Progenitor cell of endocrine pancreas (in vitro differentiated cells): ENCODE measurements around the gene NTSR2. TPM values are rescaled to one million over a fixed set of nuclear protein-coding genes. Genes with fewer than 3 reads are reported as not detected.

Experiments
- DNase-seq: peaks from one replicate; pipeline ENCODE4 v3.0.0; 2021; ENCODE audit warnings: low spot score; ENCODE audit not compliant: unreplicated experiment
- H3K27ac Mint-ChIP-seq: 2 replicates; pipeline ENCODE4 v1.8.0; 2021; ENCODE audit warnings: mild to moderate bottlenecking, moderate library complexity, mixed read lengths
- H3K27me3 Mint-ChIP-seq: 2 replicates; pipeline ENCODE4 v1.8.0; 2021; ENCODE audit warnings: mixed read lengths
- H3K36me3 Mint-ChIP-seq: 2 replicates; pipeline ENCODE4 v1.8.0; 2022; ENCODE audit warnings: mixed read lengths; ENCODE audit not compliant: insufficient read depth
- H3K4me1 Mint-ChIP-seq: 2 replicates; pipeline ENCODE4 v1.8.0; 2021; ENCODE audit warnings: low read depth, mixed read lengths
- H3K4me3 Mint-ChIP-seq: 2 replicates; pipeline ENCODE4 v1.8.0; 2021; ENCODE audit warnings: low read depth, mild to moderate bottlenecking, moderate library complexity, mixed read lengths
- H3K9me3 Mint-ChIP-seq: 2 replicates; pipeline ENCODE4 v1.8.0; 2021; ENCODE audit warnings: low read depth, mixed read lengths
- total RNA-seq: library from RNA; stranded (reverse); gene quantifications from 2 replicates; pipeline ENCODE4 v1.2.1, GENCODE V29; 2021
- TF ChIP-seq, protein P1 (sequence below): fragments of 200-600 bp; sonication (generic); IDR thresholded peaks from one replicate; pipeline ENCODE4 v1.5.0; 2021; ENCODE audit warnings: antibody characterized with exemption, mild to moderate bottlenecking; ENCODE audit not compliant: unreplicated experiment

Gene NTSR2
- total RNA-seq, 1 donor from 2014 or later: not detected

DNA sequence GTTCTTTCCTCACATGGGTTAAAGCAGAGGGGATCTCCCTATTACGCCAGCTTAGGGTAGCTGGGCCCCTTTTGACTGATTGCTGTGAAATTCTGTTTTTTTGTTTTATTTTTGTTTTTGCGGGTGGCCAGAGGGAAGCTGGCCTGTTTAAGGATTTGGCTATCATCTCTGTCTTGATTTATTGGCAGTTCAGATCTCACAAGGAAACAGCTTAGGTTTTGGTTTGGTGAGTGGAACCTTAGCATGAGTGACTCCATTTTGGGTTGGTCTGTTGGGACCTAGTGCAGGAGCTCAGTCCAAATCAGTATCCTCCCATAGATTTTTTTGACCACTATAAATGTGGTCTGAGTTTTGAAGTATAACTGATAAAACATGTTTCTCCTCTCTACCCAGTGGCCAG, 25.6 kb upstream of the NTSR2 start:
- Mint-ChIP-seq H3K27me3 (peaks cover 12% of the 10 kb centered on the region), H3K9me3 (no peaks in the 10 kb centered on the region), H3K4me3 (no peak overlapping the region), H3K27ac (no peak overlapping the region), H3K4me1 (no peaks in the 10 kb centered on the region), H3K36me3 (no peaks in the 10 kb centered on the region)
- DNase-seq: no peak
- TF ChIP-seq, protein P1, sequence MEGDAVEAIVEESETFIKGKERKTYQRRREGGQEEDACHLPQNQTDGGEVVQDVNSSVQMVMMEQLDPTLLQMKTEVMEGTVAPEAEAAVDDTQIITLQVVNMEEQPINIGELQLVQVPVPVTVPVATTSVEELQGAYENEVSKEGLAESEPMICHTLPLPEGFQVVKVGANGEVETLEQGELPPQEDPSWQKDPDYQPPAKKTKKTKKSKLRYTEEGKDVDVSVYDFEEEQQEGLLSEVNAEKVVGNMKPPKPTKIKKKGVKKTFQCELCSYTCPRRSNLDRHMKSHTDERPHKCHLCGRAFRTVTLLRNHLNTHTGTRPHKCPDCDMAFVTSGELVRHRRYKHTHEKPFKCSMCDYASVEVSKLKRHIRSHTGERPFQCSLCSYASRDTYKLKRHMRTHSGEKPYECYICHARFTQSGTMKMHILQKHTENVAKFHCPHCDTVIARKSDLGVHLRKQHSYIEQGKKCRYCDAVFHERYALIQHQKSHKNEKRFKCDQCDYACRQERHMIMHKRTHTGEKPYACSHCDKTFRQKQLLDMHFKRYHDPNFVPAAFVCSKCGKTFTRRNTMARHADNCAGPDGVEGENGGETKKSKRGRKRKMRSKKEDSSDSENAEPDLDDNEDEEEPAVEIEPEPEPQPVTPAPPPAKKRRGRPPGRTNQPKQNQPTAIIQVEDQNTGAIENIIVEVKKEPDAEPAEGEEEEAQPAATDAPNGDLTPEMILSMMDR: no peak

DNA sequence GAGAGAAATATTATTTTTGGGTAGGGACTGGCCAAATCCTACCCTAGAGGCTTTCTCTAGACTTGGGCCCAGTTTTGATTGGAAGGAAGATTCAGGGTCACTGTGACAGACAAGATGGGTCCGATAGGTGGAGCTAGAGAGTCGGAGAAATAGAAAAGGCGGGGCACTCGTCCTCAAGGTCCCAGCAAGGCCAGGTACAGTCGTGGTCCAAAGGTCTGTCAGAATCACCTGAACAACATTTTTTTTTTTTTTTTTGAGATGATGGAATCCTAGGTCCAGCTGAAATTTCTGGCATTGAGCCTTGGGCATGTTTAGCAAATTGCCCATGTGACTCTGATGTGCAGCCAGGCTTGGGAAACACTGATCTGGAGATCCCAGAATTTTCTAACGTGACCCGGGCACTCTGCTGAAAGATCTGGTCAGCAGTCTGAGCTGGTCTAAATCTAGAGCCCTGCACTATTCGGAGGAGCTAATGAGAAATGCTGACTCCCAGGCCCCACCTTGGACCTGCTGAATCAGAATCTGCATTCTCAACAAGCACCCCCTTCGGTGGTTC, 23.0 kb upstream of the NTSR2 start:
- Mint-ChIP-seq H3K36me3 (no peaks in the 10 kb centered on the region), H3K27ac (no peak overlapping the region), H3K9me3 (no peaks in the 10 kb centered on the region), H3K4me3 (no peak overlapping the region), H3K27me3 (peaks cover 23% of the 10 kb centered on the region), H3K4me1 (peaks cover 5% of the 10 kb centered on the region)
- peak; percentile 44 for DNase-seq
- TF ChIP-seq, protein P1: peak; percentile 78

DNA sequence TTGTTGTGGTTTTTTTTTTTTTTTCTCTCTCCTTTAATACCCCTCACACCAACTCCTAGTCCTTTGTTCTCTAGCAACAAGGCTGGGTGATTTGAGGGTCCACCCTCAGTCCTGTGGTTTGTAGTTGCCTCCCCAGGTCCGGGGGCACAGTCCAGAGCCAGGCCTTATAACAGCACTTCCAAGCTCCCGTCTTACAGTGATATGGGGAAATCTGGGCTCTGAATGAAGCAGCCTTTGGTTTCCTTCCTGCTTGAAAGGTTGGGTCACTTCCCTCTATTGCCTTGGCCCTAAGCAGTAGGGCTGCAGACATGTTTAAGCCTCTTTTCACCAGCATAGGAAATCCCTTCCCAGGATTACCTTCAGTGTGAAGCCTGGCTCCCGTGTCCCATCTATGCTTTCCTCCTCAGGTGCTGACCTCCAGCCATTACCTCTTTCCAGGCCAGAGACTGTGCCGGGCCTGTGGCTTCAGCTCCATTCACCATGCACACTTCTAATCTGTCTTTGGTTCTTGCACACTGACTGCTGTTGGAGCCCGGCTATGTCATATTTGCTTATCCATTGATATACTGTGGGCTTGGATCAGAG, 21.2 kb upstream of the NTSR2 start:
- H3K4me3 Mint-ChIP-seq: no peak overlapping the region

DNA sequence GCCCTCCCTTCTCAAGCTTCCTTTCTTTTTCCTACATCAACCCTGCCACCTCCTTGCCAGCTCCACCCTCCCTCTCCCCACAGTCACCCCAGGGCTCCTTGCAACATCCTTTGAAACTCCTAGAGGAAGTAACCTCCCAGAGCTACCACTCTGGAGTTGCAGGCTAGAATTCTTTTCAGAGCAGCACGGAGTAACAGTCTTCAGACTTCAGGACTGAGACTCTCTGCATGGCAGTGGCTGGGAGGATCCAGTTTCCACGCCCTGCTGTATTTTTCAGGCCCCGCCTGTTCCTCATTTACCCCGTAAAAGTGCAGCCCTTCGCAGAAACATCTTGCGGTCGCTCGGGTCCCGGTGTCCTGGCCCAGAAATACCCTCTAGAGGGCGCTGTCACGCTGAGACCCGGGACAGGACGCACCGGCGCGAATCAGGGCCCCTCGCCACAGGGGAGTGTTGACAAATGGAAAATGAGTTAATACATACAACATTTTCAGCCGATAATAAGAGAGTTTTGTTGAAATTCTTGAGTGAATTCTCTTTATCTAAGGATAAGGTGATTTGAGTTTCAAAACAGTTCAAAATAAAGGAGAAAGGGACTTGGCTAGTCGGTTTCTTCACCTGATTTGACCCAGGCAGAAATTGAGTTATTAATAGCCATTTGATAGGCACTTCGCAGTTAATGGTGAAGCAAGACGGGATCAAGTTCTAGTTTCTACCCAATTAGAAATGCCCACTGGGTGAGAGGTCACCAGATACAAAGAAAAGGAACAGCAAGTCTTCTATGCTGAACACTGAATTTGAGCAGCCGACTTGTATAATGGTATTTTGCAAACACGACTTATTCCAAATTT, 18.5 kb upstream of the NTSR2 start:
- no peaks in the 10 kb centered on the region for H3K36me3 Mint-ChIP-seq
- peak; percentile 65 for DNase-seq
- no peak overlapping the region for H3K27ac Mint-ChIP-seq
- H3K4me1 Mint-ChIP-seq: peaks cover 5% of the 10 kb centered on the region
- no peak overlapping the region for H3K4me3 Mint-ChIP-seq
- TF ChIP-seq, protein P1: peak; percentile 93
- H3K27me3 Mint-ChIP-seq: peaks cover 54% of the 10 kb centered on the region
- H3K9me3 Mint-ChIP-seq: no peaks in the 10 kb centered on the region

More for the DNA sequence above, 21.2 kb upstream of the NTSR2 start:
- no peaks in the 10 kb centered on the region for H3K9me3 Mint-ChIP-seq
- TF ChIP-seq, protein P1: no peak
- H3K27me3 Mint-ChIP-seq: peaks cover 36% of the 10 kb centered on the region
- H3K27ac Mint-ChIP-seq: no peak overlapping the region
- peaks cover 5% of the 10 kb centered on the region for H3K4me1 Mint-ChIP-seq
- no peaks in the 10 kb centered on the region for H3K36me3 Mint-ChIP-seq
- DNase-seq: no peak

DNA sequence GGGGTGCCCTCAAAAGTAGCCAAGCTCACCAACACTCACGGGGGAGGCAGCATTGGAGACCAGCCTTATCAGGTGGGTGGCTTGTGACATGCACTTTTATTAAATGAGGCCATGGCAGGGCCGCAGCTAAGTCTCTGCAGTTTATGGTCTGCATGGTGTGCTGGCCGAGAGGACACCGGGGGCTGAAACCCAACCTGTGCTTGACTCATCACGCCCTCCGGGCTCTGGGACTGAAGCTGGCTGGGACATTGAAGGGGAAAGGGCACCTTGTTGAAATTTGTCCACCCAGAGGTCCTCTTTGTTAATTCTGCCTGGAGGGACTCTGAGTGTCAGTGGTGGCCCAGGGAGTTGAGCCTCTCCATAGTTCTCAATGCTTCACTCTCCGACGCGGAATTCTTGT, 17.7 kb upstream of the NTSR2 start:
- peaks cover 59% of the 10 kb centered on the region for H3K27me3 Mint-ChIP-seq

More for the DNA sequence above, 17.7 kb upstream of the NTSR2 start:
- no peak overlapping the region for H3K27ac Mint-ChIP-seq
- H3K4me1 Mint-ChIP-seq: peaks cover 5% of the 10 kb centered on the region
- H3K36me3 Mint-ChIP-seq: no peaks in the 10 kb centered on the region
- no peak overlapping the region for H3K4me3 Mint-ChIP-seq
- no peaks in the 10 kb centered on the region for H3K9me3 Mint-ChIP-seq
- DNase-seq: no peak
- TF ChIP-seq, protein P1: no peak
